Right lobe of liver (tissue), 4 donors: ENCODE measurements around the gene MYL3.

Experiments used
- CTCF ChIP-seq, 4 donors: fragments of 200-600 bp in 3 of 4; fragments of 450-650 bp in 1 of 4; IDR thresholded peaks; one replicate each; pipeline versions ENCODE4 v1.5.1 to v1.8.0; 2016 to 2022; ENCODE audit warnings: antibody characterized with exemption in 4 of 4, mild to moderate bottlenecking in 2 of 4
- POLR2A ChIP-seq: fragments of 450-650 bp; IDR thresholded peaks from one replicate; pipeline ENCODE4 v1.6.1; 2017; ENCODE audit warnings: antibody characterized with exemption, mild to moderate bottlenecking
- donor health status: DM: no; HTN: no; CAD: no.
- donor health status: DM: no; HTN: no; CAD: no.
- donor health status: DM: no; HTN: yes; CAD: no.

DNA sequence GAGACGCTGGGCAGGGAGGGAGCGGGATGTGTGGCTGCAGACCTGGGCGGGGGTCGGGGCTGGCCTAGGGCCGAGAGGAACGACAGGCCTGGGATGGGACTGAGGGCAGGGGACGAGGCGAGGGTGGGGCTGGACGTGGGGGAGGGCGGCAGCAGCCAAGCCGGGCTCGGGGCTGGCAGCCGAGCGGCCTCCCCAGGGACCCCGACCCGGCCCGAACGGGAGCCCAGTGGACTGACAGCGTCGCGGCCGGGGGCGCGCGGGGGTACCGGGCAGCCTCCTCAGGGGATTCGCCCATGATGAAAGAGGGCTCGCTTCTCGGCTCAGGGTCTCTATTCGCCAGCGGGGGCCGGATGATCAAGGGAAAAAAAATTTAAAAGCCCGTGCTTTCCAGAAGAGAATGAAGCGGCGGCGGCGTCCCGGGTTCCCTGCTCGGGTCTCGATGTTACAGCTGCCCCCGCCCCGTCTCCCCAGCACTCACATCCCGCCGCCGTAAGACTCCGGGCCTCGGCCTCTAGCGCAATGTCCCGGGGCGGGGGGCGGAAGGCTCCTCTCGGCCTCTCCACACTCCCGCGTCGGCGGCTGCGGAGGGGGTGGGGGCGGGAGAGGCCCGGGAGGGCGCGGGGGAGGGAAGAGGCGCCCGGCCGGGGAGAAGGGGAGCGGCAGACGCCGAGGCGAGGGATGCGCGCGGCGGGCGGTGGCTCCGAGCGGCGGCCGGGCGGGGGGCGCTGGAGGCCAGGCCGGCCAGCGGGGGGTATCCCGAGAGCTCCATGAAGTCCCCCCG, 18.5 kb upstream of the MYL3 start:
- TF ChIP-seq CTCF (IDR thresholded peaks at IDR 0.05) (no peak), POLR2A (no peak)
